NT2/D1 (cell line): ENCODE measurements around the gene TFAP2A.

Experiments
- SUZ12 ChIP-seq: IDR thresholded peaks from 2 replicates; pipeline ENCODE4 v1.6.1; 2011; ENCODE audit not compliant: insufficient read length, insufficient read depth; ENCODE audit errors: extremely low read depth
- ZNF274 ChIP-seq: IDR thresholded peaks from 2 replicates; pipeline ENCODE4 v1.6.1; 2011; ENCODE audit warnings: mild to moderate bottlenecking, low read depth, low read length

DNA sequence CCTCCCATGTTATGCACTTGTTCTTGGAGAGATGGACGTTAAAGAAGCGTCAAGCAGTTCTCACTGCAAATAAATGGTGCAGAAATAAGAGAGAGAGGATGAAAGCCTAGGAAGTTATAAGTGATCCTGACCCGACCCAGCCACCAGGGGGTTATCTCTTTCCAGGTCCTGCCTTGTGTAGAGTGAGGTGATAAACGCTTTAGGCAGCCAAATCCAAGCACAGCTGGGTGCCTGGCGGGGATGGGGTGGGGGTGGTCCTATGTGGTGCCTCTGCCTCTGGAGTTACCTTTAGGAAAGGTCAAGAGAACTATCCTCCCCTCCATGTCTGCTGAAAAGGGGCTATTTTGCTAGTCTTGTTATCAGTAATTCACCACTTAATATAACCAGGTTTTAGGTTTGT, 9.2 kb upstream of the TFAP2A start:
- TF ChIP-seq ZNF274 (no peak), SUZ12 (no peak)
